Measurements from ENCODE around the gene MYOF. TPM values are rescaled to one million over a fixed set of nuclear protein-coding genes. Genes with fewer than 3 reads are reported as not detected.

The MYOF gene
- total and polyA plus RNA-seq, 10 of the 15 experiments (the other 5 are each of a cell fraction or from before 2014, with no cell fraction given), result 0.02 to 0.59 (median 0.17) TPM

- DNase-seq (ENCODE audit: low read depth, low spot score) (no peak), FAIRE-seq (no peak), ATAC-seq (no peak)
- no peaks in the 10 kb centered on the region for H3K79me2 ChIP-seq (ENCODE audit: control insufficient read depth, insufficient read depth, low read length)
- no peak overlapping the region for H2AFZ ChIP-seq (ENCODE audit: control insufficient read depth, low read depth, low read length)
- no peak overlapping the region for H3K9ac ChIP-seq (ENCODE audit: control insufficient read depth, insufficient read depth, low read length)
- H3K4me2 ChIP-seq (ENCODE audit: control insufficient read depth, insufficient read depth), result no peak overlapping the region
- ChIA-PET SMC1A (ENCODE audit: uncharacterized antibody, unreplicated experiment) (no interaction called here), CTCF (interaction anchor here (2.6 kb wide), 1 partner anchor 35 kb away, joined by 10 read pairs; the partner anchor contains the start of gene MYOF), POLR2A (no interaction called here), RAD21 (ENCODE audit: unreplicated experiment) (interaction anchor here (0.7 kb wide), 1 partner anchor 28 kb away, joined by 3 read pairs; no protein-coding TSS in a partner anchor)
- WGBS (ENCODE audit: insufficient coverage, insufficient replicate concordance, low lambda C conversion rate, missing lambda C conversion rate), result 38% methylated on average over 6 of the region's 6 CpGs
- BruUV-seq (replicated peaks), result no TSS peak
- intact Hi-C loops (cut with micrococcal nuclease; ENCODE audit: unreplicated experiment) (no loop called here), in situ Hi-C loops (cut with MboI) (no loop called here)
- H4K20me1 ChIP-seq (ENCODE audit: control insufficient read depth, insufficient read depth), result no peaks in the 10 kb centered on the region
- H3K36me3 ChIP-seq (ENCODE audit: control insufficient read depth in 2 of 2, insufficient read depth in 2 of 2, low read length in 1 of 2), result no peaks in the 10 kb centered on the region
- no peak overlapping the region for H3K27ac ChIP-seq (ENCODE audit: control insufficient read depth, insufficient read depth)
- H3K4me3 ChIP-seq, result no peak overlapping the region
- no peaks in the 10 kb centered on the region for H3K4me1 ChIP-seq (ENCODE audit: control insufficient read depth, insufficient read depth, low read length)
- TF ChIP-seq TCF7 (IDR thresholded peaks at IDR 0.05; ENCODE audit: borderline replicate concordance), result no peak
- no peak for TF ChIP-seq CEBPZ (IDR thresholded peaks at IDR 0.05; ENCODE audit: low read depth, low read length)
- TF ChIP-seq POU2F2 (IDR thresholded peaks at IDR 0.05; ENCODE audit: borderline replicate concordance, low read depth, low read length), result no peak
- TF ChIP-seq YY1 (IDR thresholded peaks at IDR 0.05; ENCODE audit: low read depth, low read length), result no peak
- no peak for TF ChIP-seq SREBF2 (IDR thresholded peaks at IDR 0.05; ENCODE audit: low read length)
- TF ChIP-seq ZNF207 (IDR thresholded peaks at IDR 0.05; ENCODE audit: borderline replicate concordance), result no peak
- no peak for TF ChIP-seq CHD1 (IDR thresholded peaks at IDR 0.05; ENCODE audit: low read depth, low read length)
- TF ChIP-seq ATF2 (IDR thresholded peaks at IDR 0.05; ENCODE audit: low read length), result no peak
- TF ChIP-seq MLLT1 (IDR thresholded peaks at IDR 0.05), result no peak
- TF ChIP-seq RCOR1 (conservative IDR thresholded peaks at IDR 0.05; ENCODE audit: low read depth, low read length), result no peak
- H3K9me3 ChIP-seq (replicated peaks; ENCODE audit: control insufficient read depth, insufficient read depth, low read length), result no peaks in the 10 kb centered on the region
- H3K27me3 ChIP-seq (replicated peaks in 1 of 2; ENCODE audit: control insufficient read depth in 2 of 2, insufficient read depth in 2 of 2, low read length in 1 of 2), result no peaks in the 10 kb centered on the region
Measured at GRCh38 chr10:93447019-93447418, 35.1 kb downstream of the MYOF start.

Data from GM12878 (cell line).